GM12878 (cell line): Measurements from ENCODE around the gene STAT5A. TPM values are rescaled to one million over a fixed set of nuclear protein-coding genes. Genes with fewer than 3 reads are reported as not detected.

Experiments used
- BMI1 ChIP-seq: fragments of 450-650 bp; IDR thresholded peaks from 2 replicates; pipeline ENCODE4 v1.6.1; 2016; ENCODE audit warnings: mild to moderate bottlenecking, moderate library complexity, borderline replicate concordance
- EGR1 ChIP-seq, 2 experiments: IDR thresholded peaks; 1 replicate in 1 of 2; 2 replicates in 1 of 2; pipeline ENCODE4 v1.6.1; 2011 to 2012; ENCODE audit warnings: low read depth in 2 of 2, low read length in 2 of 2, borderline replicate concordance in 1 of 2, mild to moderate bottlenecking in 1 of 2, moderate library complexity in 1 of 2
- MTA2 ChIP-seq: fragments of 450-650 bp; IDR thresholded peaks from 2 replicates; pipeline ENCODE4 v1.6.1; 2016; ENCODE audit warnings: low read depth, mild to moderate bottlenecking, moderate library complexity
- MTA3 ChIP-seq: IDR thresholded peaks from 2 replicates; pipeline ENCODE4 v1.6.1; 2012; ENCODE audit warnings: low read length, inconsistent platforms, borderline replicate concordance
- NBN ChIP-seq: fragments of 450-650 bp; IDR thresholded peaks from 2 replicates; pipeline ENCODE4 v1.6.1; 2016
- NFXL1 ChIP-seq: fragments of 450-650 bp; IDR thresholded peaks from 2 replicates; pipeline ENCODE4 v1.6.1; 2017; ENCODE audit warnings: antibody characterized with exemption, mild to moderate bottlenecking, borderline replicate concordance
- POU2F2 ChIP-seq: IDR thresholded peaks from 3 replicates; pipeline ENCODE4 v1.6.1; 2011; ENCODE audit warnings: low read depth, mild to moderate bottlenecking, low read length, borderline replicate concordance
- RELA ChIP-seq: fragments of 450-650 bp; IDR thresholded peaks from 2 replicates; pipeline ENCODE4 v1.8.0; 2014; ENCODE audit warnings: borderline replicate concordance; ENCODE audit not compliant: partially characterized antibody
- RFX5 ChIP-seq: IDR thresholded peaks from 2 replicates; pipeline ENCODE4 v1.6.1; 2011; ENCODE audit warnings: low read depth, low read length, improper control_type of control experiment
- SMC3 ChIP-seq: IDR thresholded peaks from 2 replicates; pipeline ENCODE4 v1.6.1; 2011; ENCODE audit warnings: low read length, improper control_type of control experiment, borderline replicate concordance
- SPI1 ChIP-seq: IDR thresholded peaks from 2 replicates; pipeline ENCODE4 v1.6.1; 2011; ENCODE audit warnings: low read depth, mild to moderate bottlenecking, low read length, moderate library complexity, borderline replicate concordance; ENCODE audit not compliant: insufficient read depth
- TCF7 ChIP-seq: IDR thresholded peaks from 2 replicates; pipeline ENCODE4 v1.6.1; 2014; ENCODE audit warnings: antibody characterized with exemption, borderline replicate concordance
- ZSCAN29 ChIP-seq: fragments of 450-650 bp; IDR thresholded peaks from 2 replicates; pipeline ENCODE4 v1.6.1; 2017; ENCODE audit warnings: mild to moderate bottlenecking, moderate library complexity
- polyA plus RNA-seq, 11 experiments: library from polyadenylated mRNA; depleted of rRNA in 4 of 11; unstranded in 6 of 11; stranded (reverse) in 5 of 11; fragments of >200 nt; fragmentation: Nextera tagmentation in 4 of 11; fragmentation: Illumina TruSeq in 1 of 11; extraction: Ambion mirVana in 4 of 11; extraction: Trizol in 1 of 11; gene quantifications; 1 replicate in 1 of 11; 2 replicates in 10 of 11; pipeline versions ENCODE4 v1.2.1 to v1.2.3, GENCODE V29; 2011 to 2016; ENCODE audit warnings: inconsistent platforms in 2 of 11, missing spikeins in 2 of 11, low read depth in 1 of 11
- total RNA-seq, 4 experiments: library from RNA; depleted of rRNA in 3 of 4; stranded (reverse); fragments of >200 nt in 3 of 4; fragmentation: Illumina TruSeq in 1 of 4; extraction: Trizol in 1 of 4; gene quantifications; 2 replicates each; pipeline versions ENCODE4 v1.2.1 to v1.2.3, GENCODE V29; 2013 to 2021
- TF ChIP-seq, protein P1 (sequence below): fragments of 450-650 bp; IDR thresholded peaks from 2 replicates; pipeline ENCODE4 v1.6.1; 2017; ENCODE audit warnings: mild to moderate bottlenecking
- TF ChIP-seq, protein P2 (sequence below): fragments of 450-650 bp; IDR thresholded peaks from 2 replicates; pipeline ENCODE4 v1.6.1; 2018; ENCODE audit warnings: borderline replicate concordance, mild to moderate bottlenecking; ENCODE audit not compliant: partially characterized antibody
- TF ChIP-seq, protein P3 (sequence below): IDR thresholded peaks from 2 replicates; pipeline ENCODE4 v1.6.1; 2011; ENCODE audit warnings: borderline replicate concordance, low read depth, mild to moderate bottlenecking, moderate library complexity, mixed read lengths, low read length; ENCODE audit not compliant: insufficient read depth; ENCODE audit errors: extremely low read length
- TF ChIP-seq, protein P4 (sequence below): fragments of 450-650 bp; IDR thresholded peaks from 2 replicates; pipeline ENCODE4 v1.6.1; 2018; ENCODE audit warnings: mild to moderate bottlenecking, low read depth, moderate library complexity; ENCODE audit not compliant: partially characterized antibody
- TF ChIP-seq, protein P5 (sequence below): fragments of 450-650 bp; IDR thresholded peaks from 2 replicates; pipeline ENCODE4 v1.6.1; 2016; ENCODE audit warnings: mild to moderate bottlenecking

Gene STAT5A
- total and polyA plus RNA-seq, 10 of the 15 experiments (the other 5 are each of a cell fraction or from before 2014, with no cell fraction given) = 14.8 to 86.4 (median 41.5) TPM

DNA sequence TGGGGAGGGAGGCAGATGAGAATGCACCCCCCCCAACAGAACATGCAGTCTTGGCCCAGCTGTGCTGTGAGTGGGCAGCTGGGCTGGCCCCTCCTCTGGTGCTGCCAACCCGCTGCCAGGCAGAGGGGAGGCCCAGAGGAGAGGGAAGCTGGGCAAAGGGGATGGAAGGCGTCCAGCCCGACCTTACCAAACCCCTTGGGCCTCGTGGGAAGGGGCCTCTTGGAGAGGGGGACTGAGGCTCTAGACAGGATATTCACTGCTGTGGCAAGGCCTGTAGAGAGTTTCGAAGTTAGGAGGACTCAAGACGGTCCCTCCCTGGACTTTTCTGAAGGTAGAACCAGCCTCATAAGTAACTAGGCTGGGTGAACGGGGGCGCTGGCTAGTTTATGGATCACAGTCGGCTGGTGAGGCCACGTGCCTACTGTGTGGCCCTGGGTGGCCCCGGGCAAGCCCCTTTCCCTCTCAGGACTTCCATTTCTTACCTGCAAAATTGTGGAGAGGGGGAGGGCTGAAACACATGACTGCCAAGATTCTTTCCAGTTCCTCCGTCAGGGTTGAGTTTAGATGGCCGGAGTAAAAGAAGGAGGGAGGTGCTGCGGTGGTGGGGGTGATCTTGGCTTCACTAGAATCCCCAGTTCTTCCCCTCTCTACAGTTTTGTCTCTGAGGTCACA is 857 bp upstream of the STAT5A start (continued):
- TF ChIP-seq, protein P1, sequence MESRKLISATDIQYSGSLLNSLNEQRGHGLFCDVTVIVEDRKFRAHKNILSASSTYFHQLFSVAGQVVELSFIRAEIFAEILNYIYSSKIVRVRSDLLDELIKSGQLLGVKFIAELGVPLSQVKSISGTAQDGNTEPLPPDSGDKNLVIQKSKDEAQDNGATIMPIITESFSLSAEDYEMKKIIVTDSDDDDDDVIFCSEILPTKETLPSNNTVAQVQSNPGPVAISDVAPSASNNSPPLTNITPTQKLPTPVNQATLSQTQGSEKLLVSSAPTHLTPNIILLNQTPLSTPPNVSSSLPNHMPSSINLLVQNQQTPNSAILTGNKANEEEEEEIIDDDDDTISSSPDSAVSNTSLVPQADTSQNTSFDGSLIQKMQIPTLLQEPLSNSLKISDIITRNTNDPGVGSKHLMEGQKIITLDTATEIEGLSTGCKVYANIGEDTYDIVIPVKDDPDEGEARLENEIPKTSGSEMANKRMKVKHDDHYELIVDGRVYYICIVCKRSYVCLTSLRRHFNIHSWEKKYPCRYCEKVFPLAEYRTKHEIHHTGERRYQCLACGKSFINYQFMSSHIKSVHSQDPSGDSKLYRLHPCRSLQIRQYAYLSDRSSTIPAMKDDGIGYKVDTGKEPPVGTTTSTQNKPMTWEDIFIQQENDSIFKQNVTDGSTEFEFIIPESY = no peak
- TF ChIP-seq RFX5 = no peak
- no peak for TF ChIP-seq MTA3
- TF ChIP-seq, protein P2, sequence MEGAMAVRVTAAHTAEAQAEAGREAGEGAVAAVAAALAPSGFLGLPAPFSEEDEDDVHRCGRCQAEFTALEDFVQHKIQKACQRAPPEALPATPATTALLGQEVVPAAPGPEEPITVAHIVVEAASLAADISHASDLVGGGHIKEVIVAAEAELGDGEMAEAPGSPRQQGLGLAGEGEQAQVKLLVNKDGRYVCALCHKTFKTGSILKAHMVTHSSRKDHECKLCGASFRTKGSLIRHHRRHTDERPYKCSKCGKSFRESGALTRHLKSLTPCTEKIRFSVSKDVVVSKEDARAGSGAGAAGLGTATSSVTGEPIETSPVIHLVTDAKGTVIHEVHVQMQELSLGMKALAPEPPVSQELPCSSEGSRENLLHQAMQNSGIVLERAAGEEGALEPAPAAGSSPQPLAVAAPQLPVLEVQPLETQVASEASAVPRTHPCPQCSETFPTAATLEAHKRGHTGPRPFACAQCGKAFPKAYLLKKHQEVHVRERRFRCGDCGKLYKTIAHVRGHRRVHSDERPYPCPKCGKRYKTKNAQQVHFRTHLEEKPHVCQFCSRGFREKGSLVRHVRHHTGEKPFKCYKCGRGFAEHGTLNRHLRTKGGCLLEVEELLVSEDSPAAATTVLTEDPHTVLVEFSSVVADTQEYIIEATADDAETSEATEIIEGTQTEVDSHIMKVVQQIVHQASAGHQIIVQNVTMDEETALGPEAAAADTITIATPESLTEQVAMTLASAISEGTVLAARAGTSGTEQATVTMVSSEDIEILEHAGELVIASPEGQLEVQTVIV = no peak
- no peak for TF ChIP-seq NFXL1
- TF ChIP-seq, protein P3, sequence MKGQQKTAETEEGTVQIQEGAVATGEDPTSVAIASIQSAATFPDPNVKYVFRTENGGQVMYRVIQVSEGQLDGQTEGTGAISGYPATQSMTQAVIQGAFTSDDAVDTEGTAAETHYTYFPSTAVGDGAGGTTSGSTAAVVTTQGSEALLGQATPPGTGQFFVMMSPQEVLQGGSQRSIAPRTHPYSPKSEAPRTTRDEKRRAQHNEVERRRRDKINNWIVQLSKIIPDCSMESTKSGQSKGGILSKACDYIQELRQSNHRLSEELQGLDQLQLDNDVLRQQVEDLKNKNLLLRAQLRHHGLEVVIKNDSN = peak; percentile 11
- TF ChIP-seq, protein P4, sequence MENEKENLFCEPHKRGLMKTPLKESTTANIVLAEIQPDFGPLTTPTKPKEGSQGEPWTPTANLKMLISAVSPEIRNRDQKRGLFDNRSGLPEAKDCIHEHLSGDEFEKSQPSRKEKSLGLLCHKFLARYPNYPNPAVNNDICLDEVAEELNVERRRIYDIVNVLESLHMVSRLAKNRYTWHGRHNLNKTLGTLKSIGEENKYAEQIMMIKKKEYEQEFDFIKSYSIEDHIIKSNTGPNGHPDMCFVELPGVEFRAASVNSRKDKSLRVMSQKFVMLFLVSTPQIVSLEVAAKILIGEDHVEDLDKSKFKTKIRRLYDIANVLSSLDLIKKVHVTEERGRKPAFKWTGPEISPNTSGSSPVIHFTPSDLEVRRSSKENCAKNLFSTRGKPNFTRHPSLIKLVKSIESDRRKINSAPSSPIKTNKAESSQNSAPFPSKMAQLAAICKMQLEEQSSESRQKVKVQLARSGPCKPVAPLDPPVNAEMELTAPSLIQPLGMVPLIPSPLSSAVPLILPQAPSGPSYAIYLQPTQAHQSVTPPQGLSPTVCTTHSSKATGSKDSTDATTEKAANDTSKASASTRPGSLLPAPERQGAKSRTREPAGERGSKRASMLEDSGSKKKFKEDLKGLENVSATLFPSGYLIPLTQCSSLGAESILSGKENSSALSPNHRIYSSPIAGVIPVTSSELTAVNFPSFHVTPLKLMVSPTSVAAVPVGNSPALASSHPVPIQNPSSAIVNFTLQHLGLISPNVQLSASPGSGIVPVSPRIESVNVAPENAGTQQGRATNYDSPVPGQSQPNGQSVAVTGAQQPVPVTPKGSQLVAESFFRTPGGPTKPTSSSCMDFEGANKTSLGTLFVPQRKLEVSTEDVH = no peak
- TF ChIP-seq, protein P5, sequence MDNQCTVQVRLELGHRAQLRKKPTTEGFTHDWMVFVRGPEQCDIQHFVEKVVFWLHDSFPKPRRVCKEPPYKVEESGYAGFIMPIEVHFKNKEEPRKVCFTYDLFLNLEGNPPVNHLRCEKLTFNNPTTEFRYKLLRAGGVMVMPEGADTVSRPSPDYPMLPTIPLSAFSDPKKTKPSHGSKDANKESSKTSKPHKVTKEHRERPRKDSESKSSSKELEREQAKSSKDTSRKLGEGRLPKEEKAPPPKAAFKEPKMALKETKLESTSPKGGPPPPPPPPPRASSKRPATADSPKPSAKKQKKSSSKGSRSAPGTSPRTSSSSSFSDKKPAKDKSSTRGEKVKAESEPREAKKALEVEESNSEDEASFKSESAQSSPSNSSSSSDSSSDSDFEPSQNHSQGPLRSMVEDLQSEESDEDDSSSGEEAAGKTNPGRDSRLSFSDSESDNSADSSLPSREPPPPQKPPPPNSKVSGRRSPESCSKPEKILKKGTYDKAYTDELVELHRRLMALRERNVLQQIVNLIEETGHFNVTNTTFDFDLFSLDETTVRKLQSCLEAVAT = 0 out of 2 replicates have a peak, but pooled peaks have one; percentile 37
- 0 out of 3 replicates have a peak, but pooled peaks have one; percentile 18 for TF ChIP-seq POU2F2
- no peak for TF ChIP-seq RELA
- TF ChIP-seq SPI1 = no peak
- no peak for TF ChIP-seq BMI1
- peak; percentile 68; the same call in 1 of the 2 replicates for TF ChIP-seq NBN
- TF ChIP-seq MTA2 = 0 out of 2 replicates have a peak, but pooled peaks have one; percentile 35
- TF ChIP-seq TCF7 = no peak
- TF ChIP-seq ZSCAN29 = no peak
- TF ChIP-seq SMC3 = no peak
- TF ChIP-seq EGR1 (IDR thresholded peaks at IDR 0.05; ENCODE audit: borderline replicate concordance in 1 of 2, low read depth in 2 of 2, low read length in 2 of 2) = no peak
